ENCODE results near the gene IGSF21.

GRCh38 chr1:18340158-18340764 lies 232.7 kb downstream of the IGSF21 start:
- TF ChIP-seq CTCF (IDR thresholded peaks at IDR 0.05) (no peak), EZH2 (IDR thresholded peaks at IDR 0.05; ENCODE audit: borderline replicate concordance, insufficient read depth, low read depth, low read length, poor library complexity, severe bottlenecking) (no peak)
